HEK293 (cell line): ENCODE measurements around the gene RBM4.
A peak's percentile ranks its signal among the peaks of the same experiment; 100 is the strongest.

Source experiments
- CTCF ChIA-PET: fragments of 350-600 bp; formaldehyde crosslinking; extraction: SDS; loops from one replicate; lab custom pipeline; 2021; ENCODE audit warnings: antibody characterized with exemption; lab: Yijun Ruan, JAX
- POLR2A ChIA-PET: fragments of 300-600 bp; formaldehyde crosslinking; extraction: SDS; loops from one replicate; lab custom pipeline; 2020; ENCODE audit warnings: antibody characterized with exemption, inconsistent platforms; lab: Yijun Ruan, JAX
- H3K27ac ChIP-seq: fragments of 200-500 bp; sonication (Bioruptor generic); 2 replicates; pipeline ENCODE4 v1.5.1; 2014; ENCODE audit warnings: low read depth, low read length, control low read depth, inconsistent platforms; ENCODE audit errors: extremely low read depth
- H3K36me3 ChIP-seq, 2 experiments: fragments of 200-500 bp in 1 of 2; sonication (Bioruptor generic) in 1 of 2; 1 replicate in 1 of 2; 2 replicates in 1 of 2; pipeline ENCODE4 v1.5.1; 2014 to 2017; ENCODE audit warnings: inconsistent platforms in 2 of 2, low read length in 2 of 2; ENCODE audit not compliant: control insufficient read depth in 2 of 2, insufficient read depth in 1 of 2
- H3K4me1 ChIP-seq: fragments of 200-500 bp; sonication (Bioruptor generic); 2 replicates; pipeline ENCODE4 v1.5.1; 2014; ENCODE audit warnings: mild to moderate bottlenecking, low read length, inconsistent platforms; ENCODE audit not compliant: control insufficient read depth, insufficient read depth
- H3K4me3 ChIP-seq: 2 replicates; pipeline ENCODE4 v1.5.1; 2011; ENCODE audit warnings: low read depth, mild to moderate bottlenecking, control low read depth, low read length, moderate library complexity
- H3K9me3 ChIP-seq: fragments of 200-500 bp; sonication (Bioruptor generic); 2 replicates; pipeline ENCODE4 v1.5.1; 2014; ENCODE audit warnings: low read depth, low read length, inconsistent platforms; ENCODE audit not compliant: control insufficient read depth, insufficient read depth
- ATF2 ChIP-seq: fragments of 450-650 bp; formaldehyde crosslinking; IDR thresholded peaks from 2 replicates; pipeline ENCODE4 v1.5.1; 2016; ENCODE audit warnings: missing biosample characterization, missing genetic modification characterization, low read depth
- CTCF ChIP-seq: fragments of 450-650 bp; formaldehyde crosslinking; IDR thresholded peaks from 2 replicates; pipeline ENCODE4 v1.5.1; 2016; ENCODE audit warnings: missing biosample characterization, missing genetic modification characterization
- HOXC10 ChIP-seq: sonication (generic); formaldehyde crosslinking; IDR thresholded peaks from 2 replicates; pipeline ENCODE4 v1.8.1; 2023; ENCODE audit warnings: mild to moderate bottlenecking, missing genetic modification reagents
- PBX3 ChIP-seq: sonication (generic); formaldehyde crosslinking; IDR thresholded peaks from 2 replicates; pipeline ENCODE4 v1.8.1; 2022; ENCODE audit warnings: mild to moderate bottlenecking, moderate library complexity, missing genetic modification reagents
- PRDM4 ChIP-seq: fragments of 450-650 bp; formaldehyde crosslinking; IDR thresholded peaks from 2 replicates; pipeline ENCODE4 v1.5.1; 2017; ENCODE audit warnings: missing biosample characterization, missing genetic modification characterization
- SP2 ChIP-seq: fragments of 450-650 bp; formaldehyde crosslinking; IDR thresholded peaks from 2 replicates; pipeline ENCODE4 v1.5.1; 2016; ENCODE audit warnings: missing biosample characterization, missing genetic modification characterization
- WT1 ChIP-seq: fragments of 450-650 bp; formaldehyde crosslinking; IDR thresholded peaks from 2 replicates; pipeline ENCODE4 v1.5.1; 2016; ENCODE audit warnings: missing biosample characterization, missing genetic modification characterization
- ZBTB21 ChIP-seq: fragments of 450-650 bp; formaldehyde crosslinking; IDR thresholded peaks from 2 replicates; pipeline ENCODE4 v1.5.1; 2017; ENCODE audit warnings: missing biosample characterization, missing genetic modification characterization
- ZBTB44 ChIP-seq: fragments of 450-650 bp; IDR thresholded peaks from 2 replicates; pipeline ENCODE4 v1.5.1; 2018; ENCODE audit warnings: missing biosample characterization, mild to moderate bottlenecking, missing genetic modification characterization
- ZNF121 ChIP-seq: fragments of 450-650 bp; formaldehyde crosslinking; IDR thresholded peaks from 2 replicates; pipeline ENCODE4 v1.5.1; 2016; ENCODE audit warnings: missing biosample characterization, missing genetic modification characterization
- ZNF148 ChIP-seq: fragments of 450-650 bp; formaldehyde crosslinking; IDR thresholded peaks from 2 replicates; pipeline ENCODE4 v1.5.0; 2017; ENCODE audit warnings: missing biosample characterization, missing genetic modification characterization, borderline replicate concordance
- ZNF266 ChIP-seq: fragments of 450-650 bp; formaldehyde crosslinking; IDR thresholded peaks from 2 replicates; pipeline ENCODE4 v1.5.1; 2016; ENCODE audit warnings: missing biosample characterization, missing genetic modification characterization, low read depth
- ZNF280D ChIP-seq: fragments of 450-650 bp; formaldehyde crosslinking; IDR thresholded peaks from 2 replicates; pipeline ENCODE4 v1.5.1; 2016; ENCODE audit warnings: missing biosample characterization, missing genetic modification characterization
- ZNF292 ChIP-seq: fragments of 450-650 bp; formaldehyde crosslinking; IDR thresholded peaks from 2 replicates; pipeline ENCODE4 v1.5.1; 2016; ENCODE audit warnings: low read depth, missing biosample characterization, missing genetic modification characterization, borderline replicate concordance
- ZNF335 ChIP-seq: fragments of 450-650 bp; formaldehyde crosslinking; conservative IDR thresholded peaks from 2 replicates; pipeline ENCODE4 v1.5.1; 2016; ENCODE audit warnings: missing biosample characterization, missing genetic modification characterization
- ZNF350 ChIP-seq: fragments of 450-650 bp; formaldehyde crosslinking; IDR thresholded peaks from 2 replicates; pipeline ENCODE4 v1.5.0; 2017; ENCODE audit warnings: missing biosample characterization, mild to moderate bottlenecking, missing genetic modification characterization
- ZNF571 ChIP-seq: fragments of 450-650 bp; formaldehyde crosslinking; IDR thresholded peaks from 2 replicates; pipeline ENCODE4 v1.5.0; 2017; ENCODE audit warnings: missing biosample characterization, missing genetic modification characterization
- ZNF629 ChIP-seq: fragments of 450-650 bp; formaldehyde crosslinking; IDR thresholded peaks from 2 replicates; pipeline ENCODE4 v1.5.1; 2017; ENCODE audit warnings: missing biosample characterization, missing genetic modification characterization
- ZNF692 ChIP-seq: fragments of 450-650 bp; formaldehyde crosslinking; IDR thresholded peaks from 2 replicates; pipeline ENCODE4 v1.5.1; 2016; ENCODE audit warnings: missing biosample characterization, missing genetic modification characterization
- ZSCAN4 ChIP-seq: fragments of 450-650 bp; formaldehyde crosslinking; IDR thresholded peaks from 2 replicates; pipeline ENCODE4 v1.5.1; 2017; ENCODE audit warnings: missing biosample characterization, missing genetic modification characterization

The RBM4 gene

GRCh38 chr11:66651016-66651415 is 12.5 kb downstream of the RBM4 start:
- POLR2A ChIA-PET: interaction anchor here (5.1 kb wide), 1 partner anchor 13 kb away, joined by 36 read pairs; the partner anchor contains the start of gene RBM4
- Histone ChIP-seq H3K4me1 (no peaks in the 10 kb centered on the region), H3K9me3 (no peaks in the 10 kb centered on the region), H3K27ac (no peak overlapping the region), H3K4me3 (no peak overlapping the region), H3K36me3 (peaks cover 13 to 53% of the 10 kb centered on the region in 2 experiments)
- CTCF ChIA-PET: interaction anchor here (0.7 kb wide), 1 partner anchor 299 kb away, joined by 3 read pairs; no protein-coding TSS in a partner anchor
- TF ChIP-seq ZBTB44 (no peak), ATF2 (tag by site-specific recombination) (peak; percentile 63), ZNF280D (tag by site-specific recombination) (no peak), ZNF148 (no peak), ZNF350 (tag by site-specific recombination) (no peak), ZNF571 (tag by site-specific recombination) (no peak), ZNF121 (tag by site-specific recombination) (0 out of 2 replicates have a peak, but pooled peaks have one; percentile 3), WT1 (tag by site-specific recombination) (no peak), ZSCAN4 (tag by site-specific recombination) (no peak), CTCF (tag by site-specific recombination) (no peak), SP2 (no peak), ZBTB21 (no peak), ZNF335 (tag by site-specific recombination) (no peak), ZNF629 (peak; percentile 69), ZNF292 (tag by site-specific recombination) (no peak), PBX3 (CRISPR knock-in tag) (no peak), PRDM4 (tag by site-specific recombination) (peak; percentile 88), ZNF692 (tag by site-specific recombination) (no peak), HOXC10 (CRISPR knock-in tag) (no peak), ZNF266 (no peak)
